ENCODE data around the gene CSNK1A1L.

CSNK1A1L gene

DNA sequence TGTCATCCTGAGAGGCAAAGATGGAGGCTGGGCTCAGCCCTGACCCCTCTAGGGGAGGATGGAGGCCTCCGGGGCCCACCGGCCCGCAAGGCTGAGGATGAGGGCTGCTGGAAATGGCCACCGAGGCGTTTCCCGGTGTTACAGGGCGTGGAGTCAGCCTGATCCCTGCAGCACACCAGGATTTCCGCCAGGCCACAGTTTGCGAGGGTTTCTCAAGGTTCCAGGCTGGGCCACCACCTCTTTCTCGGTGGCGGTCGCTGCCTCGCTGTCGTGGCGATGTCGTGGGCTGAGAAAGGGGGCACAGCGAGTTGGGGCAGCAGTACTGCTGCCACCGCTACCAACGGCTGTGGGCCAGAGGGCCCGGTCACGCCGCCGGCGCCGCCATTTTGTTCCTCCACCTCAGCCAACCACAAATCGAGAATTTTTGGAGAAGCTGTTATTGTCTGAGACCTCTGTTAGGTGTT is at the start of gene CSNK1A1L:
TSS of gene CSNK1A1L (minus strand) at position 414 of the 464 bp plus-strand sequence. CDS start at position 6, 408 bp downstream.
- DNase-seq: no peak

DNA sequence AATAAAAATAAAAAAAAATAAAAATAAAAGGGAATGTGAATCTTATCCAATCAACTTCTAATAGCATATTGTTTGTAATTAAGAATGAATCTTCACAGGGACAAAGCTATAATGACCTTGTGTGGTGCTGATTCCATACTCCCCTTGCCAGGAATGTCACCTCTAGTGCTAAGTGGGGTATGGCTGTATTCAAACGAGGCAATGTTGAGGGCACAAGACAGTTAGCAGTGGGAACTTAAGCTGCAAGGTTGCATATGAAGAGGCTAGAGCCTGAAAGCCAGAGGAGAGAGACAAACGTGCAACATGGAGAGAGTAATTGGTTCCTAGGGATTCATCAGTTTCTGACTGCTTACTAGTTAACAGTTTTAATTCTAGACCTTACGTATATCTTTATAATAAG is 43.9 kb upstream of the CSNK1A1L start:
- DNase-seq: no peak

DNA sequence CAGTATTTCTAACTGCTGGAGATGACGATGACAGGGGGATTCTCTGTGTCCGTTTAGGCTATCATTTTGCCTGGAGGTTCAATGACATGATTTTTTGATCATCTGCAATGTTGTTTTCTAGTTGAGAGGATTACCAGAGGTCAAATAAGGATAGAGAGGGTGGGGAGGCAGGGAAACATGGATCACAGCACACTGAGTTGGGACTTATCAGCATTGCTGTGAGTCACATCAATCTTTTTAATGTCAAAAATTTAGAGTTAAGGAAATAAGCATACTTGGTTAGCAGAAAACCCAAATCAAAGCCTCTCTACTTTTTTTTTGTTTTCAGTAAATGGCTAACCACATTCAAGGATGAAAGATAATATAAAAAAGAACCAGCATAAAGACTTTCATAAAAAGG is 43.0 kb upstream of the CSNK1A1L start:
- DNase-seq: no peak

DNA sequence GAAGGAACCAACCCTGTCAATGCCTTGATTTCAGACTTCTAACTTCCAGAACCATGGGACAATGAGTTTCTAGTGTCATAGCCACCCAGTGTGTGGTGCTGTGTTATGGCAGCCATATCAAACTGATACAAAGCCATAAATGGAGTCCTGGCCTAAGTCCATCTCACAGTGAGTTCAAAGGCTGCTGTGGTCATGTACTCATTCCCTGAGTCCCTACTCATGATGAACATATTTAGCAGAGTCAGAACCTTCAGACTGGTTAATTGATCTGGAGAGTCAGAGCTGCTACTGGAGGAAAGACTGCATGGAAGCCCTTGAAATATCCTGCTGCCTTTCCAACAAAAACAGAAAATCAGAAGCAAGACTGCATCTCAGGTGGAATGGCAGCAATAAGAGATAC is 39.2 kb upstream of the CSNK1A1L start:
- no peak for DNase-seq

DNA sequence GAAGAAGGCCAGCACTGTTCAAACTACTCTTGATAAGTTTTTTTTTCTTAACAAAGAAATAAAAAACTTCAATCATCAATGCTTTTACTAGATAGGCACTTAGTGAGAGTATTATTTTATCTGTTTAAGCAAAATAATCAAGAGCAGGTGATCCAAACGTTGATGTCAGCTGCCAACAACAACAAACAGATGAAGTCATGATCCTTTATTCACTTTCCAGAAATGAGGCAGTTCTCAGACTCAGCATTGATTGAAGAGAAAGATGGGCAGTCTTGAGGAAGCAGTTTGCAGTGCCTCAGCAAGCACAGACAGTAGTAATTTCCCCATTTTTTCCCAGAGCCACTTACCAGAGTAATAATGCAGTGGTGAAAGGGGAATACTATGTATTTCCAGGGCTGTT is 38.4 kb upstream of the CSNK1A1L start:
- DNase-seq: no peak

DNA sequence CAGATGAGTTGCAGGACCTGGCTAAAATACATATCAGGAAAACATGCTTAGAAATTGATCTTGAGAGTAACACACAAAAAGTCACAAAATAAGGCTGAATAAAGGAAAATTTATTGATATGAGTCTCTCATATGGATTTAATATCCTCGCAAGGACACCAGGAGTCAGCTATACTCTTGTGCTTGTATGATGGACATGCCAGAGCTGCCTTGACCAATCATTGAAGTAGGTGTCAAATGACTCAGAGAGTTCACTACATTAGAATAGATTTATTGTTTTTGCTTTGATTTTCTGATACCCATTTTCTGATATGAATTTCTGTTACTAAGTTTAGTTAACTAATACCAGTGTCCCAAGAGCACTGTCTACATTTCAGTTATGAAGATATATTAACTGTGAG is 37.4 kb upstream of the CSNK1A1L start:
- DNase-seq: no peak

DNA sequence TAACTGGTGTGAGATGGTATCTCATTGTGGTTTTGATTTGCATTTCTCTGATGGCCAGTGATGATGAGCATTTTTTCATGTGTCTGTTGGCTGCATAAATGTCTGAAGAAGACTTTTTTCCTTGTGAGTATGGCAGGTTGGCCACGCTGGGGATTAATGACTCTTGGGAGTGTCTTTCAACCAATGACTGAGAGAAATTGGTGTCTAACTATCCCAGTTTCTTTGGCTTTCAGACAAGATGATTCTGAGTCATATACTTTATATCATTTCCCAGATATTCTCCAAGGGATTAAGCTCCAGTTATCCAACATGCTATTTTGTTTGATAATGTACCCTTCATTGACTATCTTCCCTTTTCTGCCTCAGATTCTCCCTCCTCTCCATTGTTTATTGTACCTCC is 35.5 kb upstream of the CSNK1A1L start:
- DNase-seq: no peak

DNA sequence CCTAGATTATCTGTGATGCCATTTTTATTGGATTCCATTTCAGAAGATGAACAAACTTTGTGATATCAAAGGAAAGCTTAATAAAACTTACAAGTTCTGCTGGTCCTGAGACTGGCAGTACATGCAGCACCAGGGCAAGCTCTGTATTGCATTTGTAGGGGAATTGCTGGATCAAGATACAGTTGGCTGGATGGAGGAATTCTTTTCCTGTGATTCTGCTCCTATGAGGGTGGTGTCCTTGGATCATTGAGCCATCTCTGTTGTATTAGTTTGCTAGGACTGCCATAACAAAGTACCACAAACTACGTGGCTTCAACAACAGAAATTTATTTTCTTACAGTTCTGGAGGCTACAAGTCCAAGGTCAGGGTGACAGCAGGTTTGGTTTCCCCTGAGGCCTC is 33.9 kb upstream of the CSNK1A1L start:
- DNase-seq: no peak

DNA sequence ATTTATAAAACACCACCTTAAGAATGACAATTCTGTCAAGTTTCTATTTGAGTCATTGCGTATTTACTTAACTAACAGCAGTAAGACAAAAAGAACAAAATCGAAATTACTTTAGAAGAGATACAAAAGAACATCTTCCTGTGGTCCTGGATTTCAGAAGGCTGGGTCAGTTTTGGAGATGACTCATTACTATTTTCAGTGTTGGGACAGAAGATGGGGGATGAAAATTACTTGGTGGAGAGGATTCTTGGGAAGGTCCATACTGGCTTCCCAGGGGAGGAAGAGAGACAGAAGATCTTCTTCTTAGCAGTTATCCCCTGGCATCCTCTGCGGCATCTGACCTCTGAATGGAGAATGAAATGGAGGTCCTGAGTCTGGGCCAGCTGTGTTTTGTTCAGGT is 33.5 kb upstream of the CSNK1A1L start:
- no peak for DNase-seq

DNA sequence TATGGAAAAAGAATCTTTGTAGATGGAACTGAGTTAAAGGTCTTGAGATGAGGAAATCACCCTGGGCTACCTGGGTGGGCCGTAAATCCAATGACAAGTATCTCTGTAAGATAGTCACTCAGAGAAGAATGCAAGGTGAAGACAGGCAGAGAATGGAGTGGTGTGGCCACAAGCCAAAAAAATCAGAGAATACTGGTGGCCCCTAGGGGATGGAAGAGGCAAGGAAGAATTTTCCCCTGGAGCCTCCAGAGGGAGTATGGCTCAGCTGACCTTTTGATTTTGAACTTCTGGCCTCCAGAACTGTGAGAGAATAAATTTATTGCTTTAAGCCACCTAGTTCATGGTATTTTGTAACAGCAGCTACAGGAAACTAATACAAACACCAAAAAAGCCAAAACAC is 32.7 kb upstream of the CSNK1A1L start:
- no peak for DNase-seq

DNA sequence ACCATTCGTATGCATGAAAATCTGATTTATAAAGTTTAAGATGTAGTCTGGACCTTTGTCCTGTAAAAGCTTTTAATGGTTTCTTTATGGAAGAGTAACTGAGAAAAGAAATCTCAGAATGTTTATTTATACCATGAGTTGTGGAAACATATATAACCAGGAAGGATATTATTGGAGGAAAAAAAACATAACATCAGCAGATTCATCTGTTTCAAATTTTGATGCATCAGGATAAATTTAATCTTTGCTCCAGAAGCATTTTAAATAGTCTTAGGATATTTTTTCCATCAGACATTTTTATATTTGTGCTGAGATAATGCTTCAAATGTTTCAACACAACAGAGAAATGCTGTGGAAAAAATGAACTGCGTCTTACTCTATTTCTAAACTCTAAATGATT is 31.2 kb upstream of the CSNK1A1L start:
- no peak for DNase-seq

DNA sequence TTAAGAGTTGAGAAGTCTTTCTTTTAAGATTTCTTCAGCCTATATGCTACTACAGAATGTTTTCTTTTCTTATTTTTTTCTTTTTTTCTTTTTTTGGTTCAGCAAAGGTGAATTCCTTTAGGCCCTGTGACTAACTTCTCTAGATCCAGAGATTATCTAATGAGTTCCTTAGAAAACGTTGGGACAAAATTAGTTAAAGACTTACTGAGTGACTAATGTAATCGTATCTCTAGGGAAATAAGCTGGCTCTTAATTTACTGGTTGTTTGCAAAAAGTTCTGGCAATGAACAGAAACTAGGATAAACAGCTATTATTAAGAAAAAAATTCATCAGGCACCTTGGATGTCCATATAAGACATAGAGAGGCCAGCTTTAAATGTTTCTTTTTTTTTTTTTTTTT is 30.7 kb upstream of the CSNK1A1L start:
- no peak for DNase-seq

DNA sequence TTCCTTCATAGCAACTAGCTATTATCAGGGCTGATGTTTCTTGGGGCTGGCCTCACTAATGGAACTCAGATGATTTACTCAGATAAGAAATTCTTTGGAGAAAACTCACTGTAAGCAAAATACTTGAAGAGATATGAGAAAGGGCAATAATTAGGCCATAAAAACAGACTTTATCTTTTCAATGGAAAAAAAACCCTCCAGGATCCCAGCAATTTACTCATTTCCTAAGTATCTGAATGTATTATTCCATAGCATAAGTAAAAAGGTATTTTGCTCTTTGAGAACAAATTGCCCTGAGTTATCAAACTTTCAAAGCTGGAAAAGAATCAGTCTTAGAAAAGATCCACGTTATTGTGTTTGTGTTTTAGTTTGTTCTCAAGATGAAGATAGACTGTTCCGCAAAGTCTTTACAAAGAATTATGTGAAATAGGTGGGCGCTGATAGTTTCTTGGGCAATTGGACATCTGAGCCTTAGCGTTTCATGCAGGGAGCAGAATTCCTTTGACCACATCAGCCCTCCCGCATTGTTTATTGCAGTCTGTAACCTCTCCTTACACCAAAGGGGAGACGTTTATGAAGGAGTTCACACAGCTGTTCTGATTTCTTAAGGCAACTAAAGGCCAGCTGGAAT is 29.1 kb upstream of the CSNK1A1L start:
- no peak for DNase-seq

DNA sequence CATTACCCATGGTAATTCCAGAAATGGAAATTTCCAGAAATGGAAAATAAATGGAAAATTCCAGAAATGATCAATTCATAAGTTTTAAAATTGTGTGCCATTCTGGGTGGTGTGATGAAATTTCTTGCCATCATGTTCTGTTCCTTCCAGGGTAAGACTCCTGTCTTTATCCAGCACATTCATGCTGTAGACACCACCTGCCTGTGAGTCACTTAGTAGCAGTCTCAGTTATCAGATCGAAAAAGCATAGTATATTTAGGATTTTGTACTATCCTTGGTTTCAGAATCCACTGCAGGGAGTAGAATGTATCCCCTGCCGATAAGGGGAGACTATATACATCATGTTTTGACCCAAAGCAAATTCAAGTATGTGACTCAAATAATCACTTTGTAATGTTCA is 26.7 kb upstream of the CSNK1A1L start:
- DNase-seq: no peak

DNA sequence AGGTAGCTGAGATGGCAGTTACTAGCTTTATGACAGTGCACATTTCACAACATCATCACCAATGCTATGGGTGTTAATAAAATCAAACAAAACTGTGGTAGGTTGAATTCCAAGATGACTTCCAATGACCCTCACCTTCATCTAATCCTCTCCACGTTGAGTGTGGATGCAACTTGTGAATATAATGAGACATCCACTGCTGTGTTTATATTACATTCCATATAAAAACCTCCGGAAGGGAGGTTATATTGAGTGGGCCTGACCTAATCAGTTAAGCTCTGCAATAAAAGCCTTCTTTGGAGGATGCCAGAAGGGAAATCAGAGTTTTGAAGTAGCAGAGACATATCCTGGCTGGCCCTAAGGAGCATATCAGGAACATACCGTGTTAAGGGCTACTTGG is 25.6 kb upstream of the CSNK1A1L start:
- no peak for DNase-seq

DNA sequence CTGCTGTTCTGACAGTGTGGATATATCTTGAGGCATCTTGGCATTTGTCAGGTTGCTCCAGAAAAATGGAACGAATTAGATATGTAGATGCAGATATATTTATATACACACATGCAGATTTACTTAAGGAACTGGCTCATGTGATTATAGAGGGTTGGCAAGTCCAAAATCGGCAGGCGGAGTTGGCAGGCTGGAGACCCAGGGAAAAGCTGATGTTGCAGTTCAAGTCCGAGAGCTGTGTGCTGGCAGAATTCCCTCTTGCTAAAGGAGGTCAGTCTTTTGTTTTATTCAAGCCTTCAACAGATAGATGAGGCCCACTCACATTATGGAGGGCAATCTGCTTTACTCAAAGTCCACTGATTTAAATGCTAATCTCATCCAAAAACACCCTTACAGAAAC is 24.4 kb upstream of the CSNK1A1L start:
- no peak for DNase-seq

DNA sequence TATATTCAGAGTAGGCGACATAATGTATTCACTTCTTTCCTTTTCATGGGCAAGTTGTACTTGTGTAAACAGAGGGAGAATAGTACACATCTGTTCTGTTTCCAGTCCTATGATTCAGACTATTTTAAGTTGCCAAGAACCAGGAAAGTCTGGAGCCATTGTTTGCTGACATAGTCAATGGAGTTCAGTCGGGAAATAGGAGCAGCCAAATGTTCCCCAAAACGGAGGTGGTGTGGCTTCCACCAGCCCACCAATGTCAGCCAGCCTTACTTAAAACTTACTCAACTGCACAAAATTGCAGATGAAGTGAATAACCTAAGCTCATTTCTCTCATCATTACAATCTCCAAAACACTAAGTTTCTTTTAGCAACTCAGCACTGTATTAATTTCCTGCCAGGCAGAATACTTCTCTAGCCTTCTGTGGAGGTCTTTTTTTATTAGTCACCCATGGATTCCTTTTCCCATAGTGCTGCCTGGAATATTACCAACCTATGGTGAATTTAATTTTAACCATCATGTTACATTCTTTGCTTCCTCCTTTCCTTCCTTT is 22.3 kb upstream of the CSNK1A1L start:
- no peak for DNase-seq

DNA sequence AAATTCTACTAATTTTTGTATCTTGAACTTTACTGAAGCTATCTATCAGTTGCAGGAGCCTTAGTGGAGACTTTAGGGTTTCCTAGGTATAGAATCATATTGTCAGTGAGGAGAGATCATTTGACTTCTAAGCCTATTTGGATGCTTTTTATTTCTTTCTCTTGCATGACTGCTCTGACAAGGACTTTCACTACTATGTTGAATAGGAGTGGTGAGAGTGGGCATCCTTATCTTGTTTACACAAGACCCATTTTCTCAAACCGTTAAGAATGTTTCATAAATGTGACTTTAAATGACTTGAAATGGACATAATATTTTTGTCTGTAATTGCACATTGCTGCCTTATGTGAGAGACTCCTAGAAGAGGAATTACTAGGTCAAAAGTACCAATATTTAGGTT is 17.9 kb upstream of the CSNK1A1L start:
- DNase-seq: no peak

DNA sequence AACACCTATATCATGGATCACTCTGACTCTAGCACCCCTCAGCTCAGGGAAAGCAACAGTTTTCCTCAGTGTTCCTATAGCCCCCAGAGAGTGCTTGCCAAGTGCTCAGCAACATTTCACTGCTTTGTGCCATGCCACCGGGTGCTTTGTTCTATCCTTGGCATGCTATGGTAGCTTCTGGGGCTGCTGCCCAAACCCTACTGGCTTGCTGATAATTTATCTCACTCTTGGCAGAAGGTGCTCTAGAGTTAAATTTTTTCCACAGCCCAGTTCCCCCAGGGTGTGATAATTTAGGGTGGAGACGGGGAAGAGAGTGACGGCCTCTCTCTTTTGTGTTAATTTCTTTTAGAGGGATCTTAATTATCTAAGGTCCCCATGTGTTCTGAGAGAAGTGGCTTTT is 12.6 kb upstream of the CSNK1A1L start:
- no peak for DNase-seq

DNA sequence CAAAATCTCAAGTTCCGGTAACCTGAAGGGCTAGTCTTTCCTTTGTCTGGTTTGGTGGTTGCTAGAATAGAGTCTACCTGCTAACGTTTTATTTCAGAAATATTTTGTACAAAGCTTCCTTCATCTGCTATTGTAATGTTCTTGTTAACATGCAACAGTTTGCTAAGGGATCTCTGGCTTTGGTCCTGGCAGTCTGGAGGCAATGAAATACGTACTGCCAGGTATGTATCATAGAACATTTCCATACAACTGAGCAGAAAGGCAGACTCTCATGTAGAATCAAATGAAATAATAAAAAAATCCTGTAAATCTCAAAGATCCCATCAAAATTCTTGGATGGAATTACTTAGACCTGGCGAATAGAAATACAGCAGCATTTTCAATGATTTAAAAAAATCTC is 8.8 kb upstream of the CSNK1A1L start:
- DNase-seq: no peak

DNA sequence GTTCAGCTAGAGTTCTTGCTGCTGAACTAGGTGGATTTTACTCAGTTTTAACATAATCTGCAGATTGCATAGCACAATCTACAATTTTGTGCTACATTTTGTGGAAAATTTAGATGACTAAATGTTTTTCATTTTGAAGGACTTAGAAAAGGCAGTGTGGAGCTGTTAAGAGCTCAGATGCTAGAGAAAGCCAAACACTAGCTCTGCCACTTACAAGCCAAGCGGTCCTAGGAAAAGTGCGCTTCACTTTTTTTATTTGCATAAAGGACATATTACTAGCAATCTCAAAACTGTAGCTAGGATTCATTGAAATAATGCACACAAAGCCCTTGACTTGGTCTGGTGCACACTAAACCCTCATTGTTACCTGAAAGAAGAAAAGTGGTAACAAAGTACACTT is 8.1 kb upstream of the CSNK1A1L start:
- no peak for DNase-seq

DNA sequence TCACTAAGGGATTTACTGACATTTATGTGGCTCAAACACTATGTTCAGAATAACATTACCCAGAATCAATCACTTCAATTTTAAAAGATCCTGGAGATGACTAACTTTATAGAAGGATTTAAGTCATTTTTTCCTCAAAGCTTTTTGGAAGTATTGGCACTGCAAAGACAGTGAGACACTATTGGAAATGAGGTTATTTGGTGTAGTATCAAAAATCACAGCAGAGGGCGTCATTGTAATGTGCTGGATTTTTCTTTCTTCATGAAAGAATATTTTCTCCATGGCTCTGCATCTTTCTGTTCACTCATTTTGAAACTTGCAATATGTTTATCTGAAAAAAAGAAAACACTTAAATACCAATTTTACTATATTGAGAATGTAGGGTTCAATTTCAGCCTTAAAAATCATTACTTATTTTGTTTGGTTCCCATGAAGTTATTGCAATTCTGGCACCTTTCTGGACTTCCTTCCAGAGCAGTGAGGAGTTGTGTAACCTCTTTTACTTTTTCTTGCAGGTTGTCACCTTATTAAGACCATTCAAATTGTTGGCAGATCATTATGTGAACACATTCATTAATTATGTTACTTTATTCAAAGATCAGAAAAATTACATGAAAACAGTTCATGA is 3.7 kb upstream of the CSNK1A1L start:
- no peak for DNase-seq

DNA sequence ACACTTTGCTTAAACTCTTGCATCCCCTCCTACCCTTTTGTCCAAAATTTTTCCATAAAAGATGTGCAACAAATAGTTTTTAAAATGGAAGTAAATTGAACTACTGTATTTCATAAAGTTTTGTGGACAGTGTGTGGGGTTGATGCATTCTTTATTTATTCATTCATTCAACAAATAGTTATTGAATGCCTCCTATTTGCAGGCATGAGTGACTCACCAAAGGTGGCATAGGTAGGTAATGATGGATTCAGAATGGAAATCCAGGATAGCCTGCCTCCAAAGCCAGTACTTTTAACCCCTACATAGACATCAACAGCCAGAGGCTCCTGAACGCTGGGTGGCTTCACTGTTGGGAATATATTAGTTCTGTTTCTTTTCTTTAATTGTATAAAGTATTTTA is 2.4 kb upstream of the CSNK1A1L start:
- DNase-seq: no peak

DNA sequence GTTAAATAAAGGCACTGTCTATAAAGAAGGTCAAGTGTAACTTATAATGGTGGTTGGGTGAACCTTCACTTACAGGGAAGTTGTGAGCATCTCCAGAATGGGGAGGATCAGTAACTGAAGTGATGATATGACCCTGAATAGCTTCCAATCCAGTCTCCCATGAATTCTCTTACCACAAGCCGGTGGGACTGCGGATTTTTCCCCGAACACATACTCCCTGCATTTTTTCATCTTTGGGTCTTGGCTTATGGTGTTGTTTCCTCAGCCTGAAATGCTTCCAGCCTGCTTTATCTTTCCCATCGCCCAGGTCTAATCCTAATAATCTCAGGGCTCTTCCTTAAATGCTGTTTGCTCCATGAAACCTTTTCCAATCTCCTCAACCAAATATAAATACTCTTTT is 2.0 kb upstream of the CSNK1A1L start:
- no peak for DNase-seq

DNA sequence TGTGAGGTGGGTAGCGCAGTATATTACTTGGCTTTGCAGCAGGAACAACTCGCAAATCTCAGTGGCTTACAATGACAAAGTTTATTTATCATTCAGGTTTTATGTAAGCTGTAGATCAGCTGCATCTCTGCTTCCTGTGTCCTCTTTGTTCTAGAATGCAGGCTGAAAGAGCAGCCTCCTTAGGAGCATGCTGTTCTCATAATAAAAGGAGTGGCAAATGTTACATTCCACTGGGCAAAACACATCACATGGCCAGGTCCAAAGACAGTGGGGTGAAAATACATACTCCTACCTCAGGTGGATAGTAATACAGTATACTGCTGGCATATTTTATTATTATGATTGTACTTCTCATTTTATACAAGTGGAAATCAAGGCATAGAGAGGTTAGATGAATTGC is 1.2 kb upstream of the CSNK1A1L start:
- no peak for DNase-seq
